Measurements from ENCODE around the gene IFFO2.
"Not testable (repeated sequence)": the region's sequence is repeated elsewhere in the genome, so short reads cannot be mapped to it uniquely, and the experiment has no call there.

Gene IFFO2

GRCh38 chr1:18871401-18872070, 84.9 kb downstream of the IFFO2 start:
- DNase-seq, result no peak

- DNase-seq, result no peak
Measured at GRCh38 chr1:18870957-18871356, 85.5 kb downstream of the IFFO2 start.

- not testable (repeated sequence) for DNase-seq
Measured at GRCh38 chr1:18870595-18870865, 85.9 kb downstream of the IFFO2 start.

GRCh38 chr1:18869847-18870594, 86.5 kb downstream of the IFFO2 start:
- no peak for DNase-seq

GRCh38 chr1:18868801-18869424, 87.6 kb downstream of the IFFO2 start:
- no peak for DNase-seq

- no peak for DNase-seq
Measured at GRCh38 chr1:18868354-18868753, 88.1 kb downstream of the IFFO2 start.

GRCh38 chr1:18866846-18867245, 89.6 kb downstream of the IFFO2 start:
- no peak for DNase-seq

- no peak for DNase-seq
Measured at GRCh38 chr1:18866314-18866713, 90.2 kb downstream of the IFFO2 start.

- no peak for DNase-seq
Measured at GRCh38 chr1:18865176-18865575, 91.3 kb downstream of the IFFO2 start.

GRCh38 chr1:18861590-18861989, 94.9 kb downstream of the IFFO2 start:
- DNase-seq, result no peak

GRCh38 chr1:18861082-18861481, 95.4 kb downstream of the IFFO2 start:
- no peak for DNase-seq

- no peak for DNase-seq
Measured at GRCh38 chr1:18859560-18859959, 96.9 kb downstream of the IFFO2 start, which contains the start of gene TAS1R2. Gene TAS1R2 (minus strand): TSS chr1:18859660. CDS start chr1:18859660, 0 bp downstream.

GRCh38 chr1:18858070-18858688, 98.3 kb downstream of the IFFO2 start:
- DNase-seq, result no peak

GRCh38 chr1:18856435-18856834, 100.0 kb downstream of the IFFO2 start:
- no peak for DNase-seq

- no peak for DNase-seq
Measured at GRCh38 chr1:18855573-18855972, 100.9 kb downstream of the IFFO2 start.

GRCh38 chr1:18854331-18855025, 102.0 kb downstream of the IFFO2 start:
- DNase-seq, result no peak
